GM23338 (cell line): ENCODE results near the gene GHRL. TPM values are rescaled to one million over a fixed set of nuclear protein-coding genes. Genes with fewer than 3 reads are reported as not detected.

Experiments
- ATAC-seq: fragments of 200-7000 bp; cut with Tn5 transposase; 3 replicates; pipeline ENCODE4 v1.9.1; 2020
- DNase-seq: peaks from one replicate; pipeline ENCODE4 v3.0.0-alpha.2; 2015; ENCODE audit warnings: low spot score
- H2AFZ ChIP-seq: fragments of 200-600 bp; sonication (generic); 2 replicates; pipeline ENCODE4 v1.8.0; 2016; ENCODE audit warnings: antibody characterized with exemption, mild to moderate bottlenecking, moderate library complexity
- H3F3A ChIP-seq: fragments of 200-600 bp; sonication (generic); replicated peaks from 2 replicates; pipeline ENCODE4 v1.8.0; 2017; ENCODE audit warnings: antibody characterized with exemption, mixed run types, low read depth
- H3K27ac ChIP-seq: fragments of 200-600 bp; sonication (generic); 2 replicates; pipeline ENCODE4 v1.6.1; 2016; ENCODE audit warnings: low read depth
- H3K27me3 ChIP-seq: fragments of 200-600 bp; sonication (generic); 2 replicates; pipeline ENCODE4 v1.8.0; 2016; ENCODE audit warnings: mild to moderate bottlenecking, mixed run types, moderate library complexity; ENCODE audit not compliant: insufficient read depth
- H3K36me3 ChIP-seq: fragments of 200-600 bp; sonication (generic); 2 replicates; pipeline ENCODE4 v1.8.0; 2016; ENCODE audit warnings: mild to moderate bottlenecking; ENCODE audit not compliant: insufficient read depth
- H3K4me1 ChIP-seq: fragments of 200-600 bp; sonication (generic); 2 replicates; pipeline ENCODE4 v1.8.0; 2016; ENCODE audit warnings: mild to moderate bottlenecking, moderate library complexity; ENCODE audit not compliant: insufficient read depth
- H3K4me2 ChIP-seq: fragments of 200-600 bp; sonication (generic); 2 replicates; pipeline ENCODE4 v1.7.1; 2017; ENCODE audit warnings: mixed run types
- H3K4me3 ChIP-seq: fragments of 200-600 bp; sonication (generic); 2 replicates; pipeline ENCODE4 v1.6.1; 2016; ENCODE audit warnings: mixed run types
- H3K79me2 ChIP-seq: fragments of 200-600 bp; sonication (generic); replicated peaks from 2 replicates; pipeline ENCODE4 v1.8.0; 2017; ENCODE audit warnings: mild to moderate bottlenecking; ENCODE audit not compliant: insufficient read depth
- H3K9me2 ChIP-seq: fragments of 200-600 bp; sonication (generic); 2 replicates; pipeline ENCODE4 v1.8.0; 2017; ENCODE audit not compliant: insufficient read depth
- H4K20me1 ChIP-seq: fragments of 200-600 bp; sonication (generic); replicated peaks from 2 replicates; pipeline ENCODE4 v1.8.0; 2017; ENCODE audit warnings: mild to moderate bottlenecking; ENCODE audit not compliant: insufficient read depth
- H3K27ac Mint-ChIP-seq: 2 replicates; pipeline ENCODE4 v1.8.0; 2020; ENCODE audit warnings: inconsistent platforms, mild to moderate bottlenecking, moderate library complexity, mixed read lengths
- H3K27me3 Mint-ChIP-seq: 3 replicates; pipeline ENCODE4 v1.8.0; 2022; ENCODE audit warnings: low read depth, mild to moderate bottlenecking, moderate library complexity, mixed read lengths, inconsistent platforms; ENCODE audit not compliant: insufficient read depth, poor library complexity
- H3K36me3 Mint-ChIP-seq: 3 replicates; pipeline ENCODE4 v1.8.0; 2021; ENCODE audit warnings: low read depth, mild to moderate bottlenecking, inconsistent platforms, moderate library complexity, mixed read lengths
- H3K4me1 Mint-ChIP-seq: 3 replicates; pipeline ENCODE4 v1.8.0; 2020; ENCODE audit warnings: mild to moderate bottlenecking, inconsistent platforms, mixed read lengths
- H3K4me3 Mint-ChIP-seq: 3 replicates; pipeline ENCODE4 v1.8.0; 2021; ENCODE audit warnings: moderate library complexity, mild to moderate bottlenecking, inconsistent platforms, mixed read lengths
- H3K9me3 Mint-ChIP-seq: 3 replicates; pipeline ENCODE4 v1.8.0; 2020; ENCODE audit warnings: moderate library complexity, mild to moderate bottlenecking, inconsistent platforms, mixed read lengths
- CTCF ChIP-seq, 2 experiments: fragments of 200-600 bp in 1 of 2; sonication (generic) in 1 of 2; conservative IDR thresholded peaks; 2 replicates each; pipeline versions ENCODE4 v1.5.1 to v1.6.1; 2016 to 2017; ENCODE audit warnings: antibody characterized with exemption in 2 of 2, low read depth in 2 of 2, mild to moderate bottlenecking in 2 of 2, moderate library complexity in 1 of 2
- EZH2 ChIP-seq: fragments of 200-600 bp; sonication (generic); IDR thresholded peaks from one replicate; pipeline ENCODE4 v1.8.0; 2017; ENCODE audit warnings: antibody characterized with exemption, mild to moderate bottlenecking, low read depth; ENCODE audit not compliant: unreplicated experiment
- EZH2phosphoT487 ChIP-seq: fragments of 200-600 bp; sonication (generic); IDR thresholded peaks from one replicate; pipeline ENCODE4 v1.8.1; 2018; ENCODE audit warnings: antibody characterized with exemption; ENCODE audit not compliant: unreplicated experiment
- JUNB ChIP-seq: IDR thresholded peaks from one replicate; pipeline ENCODE4 v1.6.1; 2016; ENCODE audit warnings: antibody characterized with exemption; ENCODE audit not compliant: unreplicated experiment
- NANOG ChIP-seq: IDR thresholded peaks from 2 replicates; pipeline ENCODE4 v1.6.1; 2016; ENCODE audit warnings: antibody characterized with exemption, borderline replicate concordance
- REST ChIP-seq: IDR thresholded peaks from one replicate; pipeline ENCODE4 v1.6.1; 2018; ENCODE audit warnings: antibody characterized with exemption; ENCODE audit not compliant: unreplicated experiment
- STAT1 ChIP-seq: IDR thresholded peaks from one replicate; pipeline ENCODE4 v1.6.1; 2016; ENCODE audit warnings: antibody characterized with exemption; ENCODE audit not compliant: unreplicated experiment
- ZNF114 ChIP-seq: fragments of 250-450 bp; sonication (Bioruptor Pico); IDR thresholded peaks from 2 replicates; pipeline ENCODE4 v1.5.0; 2020; ENCODE audit warnings: mild to moderate bottlenecking, moderate library complexity
- ZNF331 ChIP-seq: fragments of 250-450 bp; sonication (Bioruptor Pico); IDR thresholded peaks from 2 replicates; pipeline ENCODE4 v1.5.0; 2020; ENCODE audit warnings: low read depth, mild to moderate bottlenecking, moderate library complexity
- ZNF462 ChIP-seq: fragments of 250-450 bp; sonication (Bioruptor Pico); IDR thresholded peaks from 2 replicates; pipeline ENCODE4 v1.5.0; 2020; ENCODE audit warnings: mild to moderate bottlenecking, moderate library complexity
- polyA plus RNA-seq: library from polyadenylated mRNA; unstranded; fragments of >200 nt; fragmentation: Nextera tagmentation; extraction: Ambion mirVana; gene quantifications from 2 replicates; pipeline ENCODE4 v1.2.1, GENCODE V29; 2016
- total RNA-seq: library from RNA; depleted of rRNA; stranded (reverse); fragments of >200 nt; shearing (Covaris generic); gene quantifications from 2 replicates; pipeline ENCODE4 v1.2.3, GENCODE V29; 2014

GHRL gene
- total and polyA plus RNA-seq, 2 experiments from 2014 or later = 0.78 TPM; not detected in 1

GRCh38 chr3:10290481-10291176, 2.1 kb downstream of the GHRL start (continued):
- TF ChIP-seq REST (no peak), ZNF331 (CRISPR knock-in tag) (no peak), EZH2phosphoT487 (no peak), STAT1 (no peak), NANOG (no peak), JUNB (no peak), EZH2 (no peak), ZNF114 (no peak)

- no peak overlapping the region for H3K4me3 ChIP-seq
- H3F3A ChIP-seq = no peaks in the 10 kb centered on the region
- H3K4me2 ChIP-seq = no peak overlapping the region
- ATAC-seq (peak; percentile 20), DNase-seq (no peak)
- H3K27ac Mint-ChIP-seq = peak overlapping the region; percentile 74; the same call in 1 of the 2 replicates
- peaks cover 8% of the 10 kb centered on the region; the same call in 1 of the 2 replicates for H3K4me1 ChIP-seq
- no peaks in the 10 kb centered on the region; the same call in 2 of the 3 replicates for H3K9me3 Mint-ChIP-seq
- H3K79me2 ChIP-seq = no peaks in the 10 kb centered on the region
- H3K9me2 ChIP-seq = no peaks in the 10 kb centered on the region
- H3K27me3 ChIP-seq = no peaks in the 10 kb centered on the region
- no peak overlapping the region for H3K27ac ChIP-seq
- H3K27me3 Mint-ChIP-seq = no peaks in the 10 kb centered on the region
- H3K36me3 ChIP-seq = 0 out of 2 replicates have a peak, but pooled peaks cover 3% of the 10 kb centered on the region
- no peak overlapping the region for H3K4me3 Mint-ChIP-seq
- peaks cover 15% of the 10 kb centered on the region for H3K4me1 Mint-ChIP-seq
- peaks cover 9% of the 10 kb centered on the region for H3K36me3 Mint-ChIP-seq
- no peak overlapping the region for H2AFZ ChIP-seq
- H4K20me1 ChIP-seq = no peaks in the 10 kb centered on the region
- TF ChIP-seq ZNF462 (CRISPR knock-in tag) (no peak), STAT1 (no peak), JUNB (no peak), CTCF (conservative IDR thresholded peaks at IDR 0.05; ENCODE audit: low read depth in 2 of 2) (peak in 1 of 2 experiments; percentile 41; a peak in 1 of 4 replicates)
These were observed 2.9 kb downstream of the GHRL start for GRCh38 chr3:10289787-10290355.
